IPS-NIHi7 (cell line): ENCODE results near the gene CA12.
"Not testable (repeated sequence)": the region's sequence is repeated elsewhere in the genome, so short reads cannot be mapped to it uniquely, and the experiment has no call there.

Source experiments
- DNase-seq: peaks from one replicate; pipeline ENCODE4 v3.0.0; 2012; ENCODE audit warnings: mixed read lengths; ENCODE audit errors: extremely low spot score

The CA12 gene

DNA sequence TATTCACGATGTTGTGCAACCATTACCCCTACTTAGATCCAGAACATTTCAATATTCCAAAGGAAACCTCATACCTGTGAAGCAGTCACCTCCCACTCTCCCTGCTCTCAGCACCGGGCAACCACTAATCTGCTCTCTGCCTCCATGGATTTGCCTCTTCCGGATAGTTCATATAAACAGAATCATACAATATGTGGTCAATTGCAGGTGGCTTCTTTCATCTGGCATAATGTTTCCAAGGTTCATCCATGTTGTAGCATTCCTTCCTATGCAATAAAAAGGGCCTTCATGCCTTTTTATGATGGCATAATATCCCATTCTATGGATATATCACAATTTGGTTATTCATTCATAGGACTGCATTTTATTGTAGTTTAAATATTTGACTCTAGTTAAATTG is 23.9 kb downstream of the CA12 start:
- DNase-seq, result no peak

DNA sequence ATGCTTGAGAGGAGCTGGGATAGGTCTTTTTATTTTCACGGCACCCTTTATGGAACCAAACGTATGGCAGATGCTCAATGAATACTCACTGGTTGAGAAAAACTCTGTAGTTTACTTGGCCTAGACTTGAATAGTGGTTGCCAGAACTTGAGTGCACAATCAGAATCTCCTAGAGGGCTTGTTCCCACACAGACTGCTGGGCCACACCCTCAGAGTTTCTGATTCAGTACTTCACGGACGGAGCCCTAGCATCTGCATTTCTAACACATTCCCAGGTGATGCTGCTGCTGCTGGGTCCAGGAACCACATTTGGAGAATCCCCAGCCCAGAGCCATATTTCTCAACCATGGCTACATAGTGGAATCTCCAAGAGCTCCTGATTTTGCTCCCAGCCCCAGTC is 24.6 kb downstream of the CA12 start:
- DNase-seq, result no peak

DNA sequence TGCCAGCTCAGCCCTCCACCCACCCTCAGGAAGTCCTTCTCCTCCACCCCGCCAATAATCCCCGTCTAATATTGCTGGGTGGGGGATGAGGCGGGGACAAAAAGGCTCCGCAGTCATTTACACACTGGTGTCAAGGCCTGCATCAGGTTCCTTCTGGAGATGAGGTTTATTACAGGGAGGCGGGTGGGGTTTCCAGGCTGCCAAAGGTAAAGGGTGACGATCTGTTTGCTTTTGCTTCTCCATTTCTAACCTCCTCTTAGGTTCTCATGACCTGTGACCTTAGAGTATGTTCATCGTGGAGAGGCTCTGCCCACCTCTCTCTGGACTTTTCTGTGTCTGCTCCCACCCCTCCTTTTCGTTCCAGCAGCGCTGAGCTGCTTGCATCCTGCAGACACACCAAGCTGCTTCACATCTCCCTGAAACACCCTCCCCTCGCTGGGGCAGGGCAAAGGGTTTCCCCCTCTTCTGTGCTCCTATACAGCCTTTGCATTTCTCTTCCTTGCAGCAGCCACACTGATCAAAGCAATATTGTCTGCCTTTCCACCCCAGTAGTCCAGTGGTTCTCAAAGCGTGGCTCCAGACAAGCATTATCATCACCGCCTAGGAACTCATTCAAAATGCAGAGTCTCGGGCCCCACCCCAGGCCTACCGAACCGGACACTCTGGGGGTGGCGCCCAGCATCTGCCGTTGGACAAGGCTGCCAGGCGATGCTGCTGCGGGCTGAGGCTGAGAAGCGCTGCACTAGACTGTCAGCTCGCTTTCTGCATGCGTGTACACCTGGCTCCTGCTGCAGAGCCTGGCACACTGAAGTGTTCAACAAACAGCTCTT is 26.6 kb downstream of the CA12 start:
- DNase-seq, result no peak

GRCh38 chr15:63353887-63354286 is 27.8 kb downstream of the CA12 start:
- no peak for DNase-seq

- DNase-seq, result no peak
Observed at GRCh38 chr15:63353261-63353660, 28.4 kb downstream of the CA12 start.

GRCh38 chr15:63352808-63353207 is 28.8 kb downstream of the CA12 start:
- no peak for DNase-seq

DNA sequence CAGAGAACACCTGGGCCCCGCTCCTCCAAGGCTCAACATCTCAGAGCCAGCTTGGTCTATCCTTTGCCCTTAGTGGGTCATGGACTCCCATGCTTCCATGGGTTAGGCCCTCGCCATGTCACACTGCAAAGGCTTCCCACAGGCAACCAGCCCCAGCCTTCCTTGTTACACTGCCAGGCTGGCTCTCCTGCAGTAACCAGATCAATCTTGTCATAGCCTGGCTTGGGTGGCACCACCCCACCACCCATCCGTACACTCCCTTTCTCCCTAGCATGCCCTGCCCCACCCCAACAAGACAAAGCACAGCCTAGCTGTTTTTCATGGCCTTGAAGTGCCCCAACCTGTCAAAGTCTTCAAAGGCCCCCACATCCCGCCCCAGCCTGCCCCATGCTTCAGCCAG is 30.5 kb downstream of the CA12 start:
- DNase-seq, result no peak

DNA sequence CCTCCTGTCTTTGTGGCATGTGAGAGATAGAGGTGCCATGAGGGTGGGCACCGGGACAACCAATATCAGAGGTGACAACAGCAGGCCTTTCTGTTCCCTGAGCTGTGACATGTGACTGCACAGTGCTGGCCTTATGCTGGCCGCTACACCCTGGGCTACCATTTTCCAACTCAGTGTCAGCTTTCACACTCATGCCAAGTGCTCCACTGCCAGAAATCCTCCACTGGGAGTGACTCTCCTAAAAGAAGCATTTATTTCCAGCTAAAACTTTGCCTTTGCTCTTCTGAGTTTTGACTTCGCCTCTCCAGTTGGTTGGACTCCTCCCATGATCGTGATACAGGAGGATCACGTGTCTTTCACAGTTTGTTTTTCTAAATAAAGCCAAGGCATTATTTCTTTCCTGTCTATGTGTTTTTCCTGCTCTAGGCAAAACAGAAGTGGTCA is 31.4 kb downstream of the CA12 start:
- DNase-seq, result no peak

DNA sequence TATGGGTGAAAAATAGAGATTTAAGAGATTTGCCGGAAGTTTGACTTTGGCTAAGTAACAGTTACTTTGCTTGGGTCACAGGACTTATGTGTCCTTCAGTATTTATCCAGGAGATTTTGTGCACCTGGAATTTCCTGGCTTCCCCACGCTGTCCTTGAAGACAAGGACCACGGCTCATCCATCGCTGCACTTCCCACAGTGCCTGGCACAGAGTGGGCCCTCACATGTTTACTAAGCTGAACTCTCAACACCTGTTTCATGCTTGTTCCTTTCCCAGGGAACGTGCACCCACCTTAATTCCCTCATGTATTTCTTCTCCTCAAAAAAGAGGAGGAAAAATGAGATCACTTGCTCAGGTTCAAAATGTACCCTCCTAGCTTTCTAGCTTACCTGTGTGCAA is 32.0 kb downstream of the CA12 start:
- DNase-seq, result no peak

GRCh38 chr15:63349156-63349555 is 32.5 kb downstream of the CA12 start:
- DNase-seq, result no peak

DNA sequence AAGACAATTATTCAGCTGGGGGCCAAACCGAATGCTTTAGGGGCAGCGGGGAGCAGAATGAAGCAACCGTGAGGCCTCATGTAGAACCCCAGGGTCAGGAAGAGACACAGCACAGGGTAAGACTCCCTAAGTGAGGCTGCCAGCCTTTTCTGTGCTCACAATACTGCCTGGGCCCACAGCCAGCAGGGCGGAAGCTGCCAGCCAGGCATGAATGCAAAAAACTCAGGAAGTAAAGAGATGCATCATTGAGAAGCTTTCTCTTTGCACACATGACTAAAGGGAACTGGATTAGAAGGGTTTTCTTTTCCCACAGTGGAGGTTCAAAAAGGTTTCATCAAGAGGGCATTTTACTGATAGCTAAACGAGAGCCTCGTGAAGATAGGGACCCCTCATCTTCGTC is 33.3 kb downstream of the CA12 start:
- no peak for DNase-seq

GRCh38 chr15:63347074-63347857 is 34.4 kb downstream of the CA12 start:
- DNase-seq, result no peak

DNA sequence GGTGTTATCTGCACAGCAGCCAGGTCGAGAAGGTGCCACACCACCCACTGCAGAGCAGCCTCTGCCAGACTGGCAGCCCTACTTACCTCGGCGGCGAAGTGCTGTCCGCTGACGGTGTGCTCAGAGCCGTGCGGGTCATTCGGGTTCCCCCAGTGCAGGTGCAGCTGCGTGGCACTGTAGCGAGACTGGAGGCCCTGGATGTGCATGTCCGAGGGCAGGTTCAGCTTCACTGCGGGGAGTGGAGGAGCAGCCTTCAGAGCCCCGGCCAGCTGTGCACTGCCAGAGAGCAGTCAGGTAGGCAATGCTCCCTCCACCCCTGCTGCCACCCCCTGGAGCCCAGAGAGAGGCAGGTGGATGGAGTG is 36.3 kb downstream of the CA12 start:
- no peak for DNase-seq

DNA sequence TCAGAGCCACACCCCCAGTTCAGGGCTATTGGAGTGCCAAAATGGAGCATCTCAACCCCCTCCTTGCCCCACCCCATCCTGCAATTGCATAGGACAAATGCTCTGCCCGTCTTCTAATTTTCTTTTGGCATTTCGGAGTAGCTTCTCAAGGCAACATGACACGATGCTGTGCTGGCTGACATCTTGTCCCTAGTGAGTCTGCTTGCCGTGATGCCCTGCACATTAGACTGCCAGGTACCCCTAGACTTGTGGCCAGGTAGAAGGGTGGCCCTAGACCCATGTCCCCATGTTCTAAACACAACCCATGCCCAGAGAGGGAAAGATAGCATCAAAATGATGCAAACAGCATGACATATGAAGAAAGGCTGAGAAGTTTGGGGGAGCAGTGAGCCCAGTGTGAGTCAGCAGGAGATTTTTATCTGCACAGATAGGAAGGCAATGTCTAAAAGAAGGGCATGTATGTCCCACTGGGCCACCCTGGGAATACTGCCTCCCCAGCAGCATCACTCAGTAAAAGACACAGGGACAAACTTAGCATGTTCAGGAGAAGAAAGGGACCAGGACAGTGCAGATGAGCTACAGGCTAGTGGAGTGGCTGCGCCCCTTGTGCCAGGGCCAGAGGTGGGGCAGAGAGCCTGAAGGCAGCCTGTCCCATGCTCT is 36.8 kb downstream of the CA12 start:
- no peak for DNase-seq

- not testable (repeated sequence) for DNase-seq
Observed at GRCh38 chr15:63342996-63343562, 38.6 kb downstream of the CA12 start.

DNA sequence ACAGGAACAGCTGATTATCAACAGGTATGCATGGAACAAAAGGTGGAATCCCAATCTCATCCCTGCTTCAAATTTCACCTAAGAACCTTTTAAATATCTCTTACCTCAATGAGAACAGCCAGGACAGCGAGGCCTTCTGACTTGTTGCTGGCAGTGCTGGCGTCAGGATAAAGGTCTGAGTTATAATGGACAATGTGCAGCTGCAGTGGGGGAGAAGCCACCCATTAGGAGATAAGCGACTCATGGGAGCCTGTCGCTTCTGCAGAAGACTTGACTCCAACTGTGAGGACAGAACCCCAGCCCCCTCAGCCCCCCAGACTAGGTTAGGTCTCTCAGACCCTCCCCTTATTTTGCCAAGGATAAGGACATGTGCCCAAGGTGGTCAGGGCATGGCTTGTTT is 39.7 kb downstream of the CA12 start:
- no peak for DNase-seq

DNA sequence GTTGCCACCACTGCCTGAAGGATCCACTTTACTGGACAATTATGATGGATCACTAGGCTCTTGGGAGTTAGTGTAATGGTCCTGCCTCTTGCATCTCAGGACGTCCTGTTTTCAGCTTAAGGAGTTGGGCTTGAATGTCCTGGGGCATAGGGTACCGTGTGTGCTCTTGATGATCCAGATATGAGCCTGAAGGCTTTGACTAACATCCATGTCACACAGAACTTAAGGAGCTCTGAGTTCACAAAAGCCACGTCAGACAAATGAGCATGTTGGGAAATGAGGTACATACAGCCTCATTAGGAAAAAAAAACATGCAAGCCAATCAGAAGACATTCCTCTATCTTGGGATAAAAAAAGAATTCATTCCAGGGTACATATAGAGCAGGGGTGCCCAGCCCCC is 40.8 kb downstream of the CA12 start:
- no peak for DNase-seq

DNA sequence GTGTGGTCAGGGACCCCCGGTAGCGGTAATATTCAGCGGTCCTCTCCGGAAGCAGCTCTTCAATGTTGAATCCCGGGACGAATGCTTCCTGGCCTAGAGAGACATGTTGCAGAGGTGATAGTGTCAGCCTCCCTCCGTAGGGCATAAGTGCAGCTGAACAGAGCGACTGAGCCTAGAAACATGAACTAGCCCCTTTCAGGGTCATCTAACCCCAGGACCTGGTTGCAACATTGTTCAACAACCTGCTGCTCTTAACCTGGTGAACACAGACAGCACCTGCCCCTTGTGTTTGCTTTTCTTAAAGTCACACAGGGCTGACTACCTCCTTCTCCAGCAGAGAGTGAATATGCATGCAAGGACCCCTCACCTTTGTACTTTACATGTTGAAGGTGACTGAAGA is 41.3 kb downstream of the CA12 start:
- DNase-seq, result no peak

DNA sequence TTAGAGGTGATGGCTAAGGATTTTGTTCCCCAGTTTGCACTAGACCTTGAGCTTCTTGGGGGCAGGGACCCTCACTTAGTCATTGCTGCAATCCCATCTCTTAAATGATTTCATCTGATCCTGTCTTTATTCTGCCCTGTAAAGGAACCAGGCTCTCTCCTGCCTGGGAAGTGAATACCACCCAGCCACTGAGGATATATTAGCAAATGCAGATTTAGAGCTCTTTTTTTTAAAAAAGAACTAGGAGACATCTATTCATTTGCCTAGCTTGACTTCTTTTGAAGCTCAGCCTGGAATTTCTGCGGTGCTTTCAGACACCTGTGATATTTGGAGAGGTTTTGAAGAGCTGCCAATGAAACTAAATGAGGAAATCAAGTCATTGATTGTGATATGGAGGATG is 41.8 kb downstream of the CA12 start:
- DNase-seq, result no peak

- no peak for DNase-seq
Observed at GRCh38 chr15:63339006-63339766, 42.5 kb downstream of the CA12 start.

GRCh38 chr15:63338170-63338569 is 43.5 kb downstream of the CA12 start:
- no peak for DNase-seq

DNA sequence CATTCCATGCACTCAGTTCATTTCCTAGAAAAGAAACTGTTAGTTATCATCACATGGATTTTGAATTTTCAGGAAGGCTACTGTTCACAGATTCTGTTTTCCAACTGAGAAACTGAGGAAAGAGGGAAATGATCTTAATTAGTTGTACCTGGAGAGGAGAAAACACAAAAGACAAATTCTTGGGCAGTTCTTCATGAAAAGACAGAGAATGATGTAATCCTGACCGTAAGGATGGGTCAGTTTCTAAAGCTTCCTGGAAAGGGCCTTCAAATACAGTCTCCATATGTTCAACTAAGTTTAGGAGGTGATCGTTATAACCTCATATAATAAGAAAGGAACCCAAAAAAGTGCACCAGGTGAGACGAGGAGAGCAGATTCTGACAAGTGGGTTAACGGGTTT is 44.6 kb downstream of the CA12 start:
- no peak for DNase-seq
